Measurements from ENCODE around the gene RBM23. TPM values are rescaled to one million over a fixed set of nuclear protein-coding genes. Genes with fewer than 3 reads are reported as not detected.

RBM23 gene
- total and polyA plus RNA-seq, 9 of the 15 experiments (the other 6 are each of a cell fraction or from before 2014, with no cell fraction given), result 46.0 to 102 (median 58.5) TPM

DNA sequence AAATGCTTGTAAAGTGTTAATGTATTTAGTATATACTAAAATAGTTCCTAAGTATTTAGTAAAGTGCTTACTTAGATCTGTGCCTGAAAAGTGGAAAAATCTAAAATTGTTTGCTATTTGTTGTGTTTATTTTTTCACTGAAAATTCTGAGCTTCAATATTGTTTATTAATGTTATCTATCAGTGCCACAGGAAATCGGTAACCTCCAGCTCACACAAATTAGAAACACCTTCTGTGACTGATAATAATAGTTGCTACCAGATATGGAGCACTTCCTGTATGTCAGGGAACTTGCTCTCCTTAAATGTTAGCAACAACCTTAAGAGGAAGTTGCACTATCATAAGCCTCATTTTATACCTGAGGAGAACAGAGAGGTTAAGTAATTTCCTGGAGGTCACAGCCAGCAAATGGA lies 48.1 kb downstream of the RBM23 start:
- peak overlapping the region; percentile 87 for H3K4me3 ChIP-seq
- DNase-seq (ENCODE audit: extremely low read depth in 1 of 4, low spot score in 3 of 4) (no peak), FAIRE-seq (no peak), ATAC-seq (peak; percentile 42)
- H3K4me1 ChIP-seq (replicated peaks in 1 of 2; ENCODE audit: control insufficient read depth in 2 of 2, insufficient read depth in 2 of 2, low read length in 2 of 2), result peaks cover 13 to 26% of the 10 kb centered on the region in 2 experiments
- in situ Hi-C loops (cut with MboI) (no loop called here), intact Hi-C loops (cut with micrococcal nuclease) (loop anchor here (1.0 to 5.0 kb wide), 3 partner anchors 16 to 49 kb away; partner anchors contain the start of gene RBM23)
- H3K79me2 ChIP-seq (ENCODE audit: control insufficient read depth, insufficient read depth, low read length), result peaks cover 15% of the 10 kb centered on the region
- peak overlapping the region; percentile 97 for H2AFZ ChIP-seq (ENCODE audit: low read depth, low read length)
- H3K9me3 ChIP-seq (replicated peaks; ENCODE audit: control insufficient read depth, insufficient read depth, low read depth, low read length), result no peaks in the 10 kb centered on the region
- 0% methylated on average over 1 of the region's 1 CpG for WGBS (ENCODE audit: insufficient coverage, low coverage, missing lambda C conversion rate)
- no peaks in the 10 kb centered on the region for H4K20me1 ChIP-seq (replicated peaks; ENCODE audit: control insufficient read depth, insufficient read depth, low read length)
- peak overlapping the region; percentile 98 for H3K27ac ChIP-seq (ENCODE audit: extremely low read depth, low read depth, low read length)
- BruUV-seq (replicated peaks), result no TSS peak
- ChIA-PET CTCF (ENCODE audit: low intra/inter-chr PET ratio) (interaction anchor here (0.9 kb wide), 1 partner anchor 48 kb away, joined by 5 read pairs; no protein-coding TSS in a partner anchor), POLR2A (interaction anchor here (0.7 to 5.1 kb wide), 12 partner anchors 9 to 419 kb away, joined by 3 to 60 read pairs (median 3); partner anchors contain the start of genes OXA1L, RBM23 and REM2)
- H3K4me2 ChIP-seq (ENCODE audit: insufficient read depth, low read length), result peak overlapping the region; percentile 95
- H3K27me3 ChIP-seq (ENCODE audit: control insufficient read depth in 2 of 2, insufficient read depth in 2 of 2, low read length in 2 of 2), result no peaks in the 10 kb centered on the region
- no peaks in the 10 kb centered on the region for H3K9me1 ChIP-seq (ENCODE audit: control insufficient read depth, insufficient read depth, low read length)
- H3K9ac ChIP-seq (ENCODE audit: insufficient read depth in 1 of 2, low read depth in 2 of 2, low read length in 2 of 2), result peak overlapping the region in 1 of 2 experiments; percentile 87; a peak in 3 of 4 replicates
- H3K36me3 ChIP-seq (ENCODE audit: control insufficient read depth, insufficient read depth, low read length), result peaks cover 20% of the 10 kb centered on the region; the same call in 2 of the 3 replicates
- TF ChIP-seq MAFK (IDR thresholded peaks at IDR 0.05; ENCODE audit: low read length) (no peak), GATAD2B (IDR thresholded peaks at IDR 0.05; ENCODE audit: borderline replicate concordance) (peak; percentile 93; the same call in 1 of the 2 replicates), FOXM1 (IDR thresholded peaks at IDR 0.05; ENCODE audit: low read depth) (no peak), FOXM1 (CRISPR knock-in tag; IDR thresholded peaks at IDR 0.05; ENCODE audit: low read depth) (no peak), KLF10 (CRISPR knock-in tag; IDR thresholded peaks at IDR 0.05) (no peak), ILF3 (IDR thresholded peaks at IDR 0.05; ENCODE audit: borderline replicate concordance) (peak; percentile 37; the same call in 1 of the 2 replicates), NFRKB (IDR thresholded peaks at IDR 0.05; ENCODE audit: low read depth) (0 out of 2 replicates have a peak, but pooled peaks have one; percentile 27), ZNF140 (CRISPR knock-in tag; IDR thresholded peaks at IDR 0.05) (no peak), ETV1 (tag; conservative IDR thresholded peaks at IDR 0.05; ENCODE audit: low read depth) (peak; percentile 60), ZBTB17 (CRISPR knock-in tag; IDR thresholded peaks at IDR 0.05) (no peak), ARID1B (IDR thresholded peaks at IDR 0.05) (peak; percentile 62), DACH1 (IDR thresholded peaks at IDR 0.05; ENCODE audit: partially characterized antibody) (peak; percentile 78), MTA2 (IDR thresholded peaks at IDR 0.05; ENCODE audit: low read depth) (no peak), EP300 (IDR thresholded peaks at IDR 0.05; ENCODE audit: low read length) (0 out of 2 replicates have a peak, but pooled peaks have one; percentile 24), ZNF253 (CRISPR knock-in tag; conservative IDR thresholded peaks at IDR 0.05) (no peak), CBX3 (IDR thresholded peaks at IDR 0.05; ENCODE audit: borderline replicate concordance in 1 of 2, low read length in 2 of 2) (no peak), ELF1 (tag; IDR thresholded peaks at IDR 0.05) (peak; percentile 87), ZNF699 (CRISPR knock-in tag; IDR thresholded peaks at IDR 0.05; ENCODE audit: insufficient replicate concordance) (no peak), TCF3 (CRISPR knock-in tag; IDR thresholded peaks at IDR 0.05) (peak; percentile 69), ZNF133 (CRISPR knock-in tag; IDR thresholded peaks at IDR 0.05) (no peak), CBFA2T3 (IDR thresholded peaks at IDR 0.05) (peak; percentile 78), TAF15 (IDR thresholded peaks at IDR 0.05; ENCODE audit: low read depth, low read length) (no peak), NFIX (CRISPR knock-in tag; IDR thresholded peaks at IDR 0.05; ENCODE audit: low read depth) (no peak)
- TF ChIP-seq, protein P1, sequence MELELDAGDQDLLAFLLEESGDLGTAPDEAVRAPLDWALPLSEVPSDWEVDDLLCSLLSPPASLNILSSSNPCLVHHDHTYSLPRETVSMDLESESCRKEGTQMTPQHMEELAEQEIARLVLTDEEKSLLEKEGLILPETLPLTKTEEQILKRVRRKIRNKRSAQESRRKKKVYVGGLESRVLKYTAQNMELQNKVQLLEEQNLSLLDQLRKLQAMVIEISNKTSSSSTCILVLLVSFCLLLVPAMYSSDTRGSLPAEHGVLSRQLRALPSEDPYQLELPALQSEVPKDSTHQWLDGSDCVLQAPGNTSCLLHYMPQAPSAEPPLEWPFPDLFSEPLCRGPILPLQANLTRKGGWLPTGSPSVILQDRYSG (tag; conservative IDR thresholded peaks at IDR 0.05; ENCODE audit: low read depth), result no peak
- TF ChIP-seq, protein P2, sequence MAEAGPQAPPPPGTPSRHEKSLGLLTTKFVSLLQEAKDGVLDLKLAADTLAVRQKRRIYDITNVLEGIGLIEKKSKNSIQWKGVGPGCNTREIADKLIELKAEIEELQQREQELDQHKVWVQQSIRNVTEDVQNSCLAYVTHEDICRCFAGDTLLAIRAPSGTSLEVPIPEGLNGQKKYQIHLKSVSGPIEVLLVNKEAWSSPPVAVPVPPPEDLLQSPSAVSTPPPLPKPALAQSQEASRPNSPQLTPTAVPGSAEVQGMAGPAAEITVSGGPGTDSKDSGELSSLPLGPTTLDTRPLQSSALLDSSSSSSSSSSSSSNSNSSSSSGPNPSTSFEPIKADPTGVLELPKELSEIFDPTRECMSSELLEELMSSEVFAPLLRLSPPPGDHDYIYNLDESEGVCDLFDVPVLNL (CRISPR knock-in tag; IDR thresholded peaks at IDR 0.05; ENCODE audit: low read depth), result no peak

Data from K562 (cell line).